SK-N-SH (cell line): Measurements from ENCODE around the gene B4GALT6. TPM values are rescaled to one million over a fixed set of nuclear protein-coding genes. Genes with fewer than 3 reads are reported as not detected.

Source experiments
- CTCF ChIA-PET: fragments of 300-600, 350-600 bp; formaldehyde crosslinking; extraction: SDS; loops from one replicate; lab custom pipeline; 2021; lab: Yijun Ruan, JAX
- POLR2A ChIA-PET: fragments of 350-600 bp; sonication (Branson Sonifier 250); formaldehyde crosslinking; extraction: SDS; loops from one replicate; lab custom pipeline; 2020; ENCODE audit warnings: antibody characterized with exemption, inconsistent platforms; lab: Yijun Ruan, JAX
- DNase-seq: peaks from one replicate; pipeline ENCODE4 v3.0.0; 2012
- H2AFZ ChIP-seq: fragments of 200-600 bp; sonication (generic); 2 replicates; pipeline ENCODE4 v1.8.1; 2016; ENCODE audit warnings: antibody characterized with exemption, mild to moderate bottlenecking, low read depth
- H3F3A ChIP-seq: fragments of 200-600 bp; sonication (generic); replicated peaks from 2 replicates; pipeline ENCODE3; 2016; ENCODE audit warnings: antibody characterized with exemption, mild to moderate bottlenecking; ENCODE audit not compliant: insufficient read depth
- H3K27ac ChIP-seq, 2 experiments: fragments of 200-500 bp in 1 of 2; fragments of 200-600 bp in 1 of 2; sonication (Bioruptor generic) in 1 of 2; sonication (generic), shearing (Covaris generic) in 1 of 2; 2 replicates each; pipeline versions ENCODE4 v1.5.1 to v1.6.1; 2014 to 2016; ENCODE audit warnings: low read depth in 2 of 2, inconsistent platforms in 1 of 2, low read length in 1 of 2, mild to moderate bottlenecking in 1 of 2, mixed read lengths in 1 of 2
- H3K27me3 ChIP-seq: fragments of 200-600 bp; sonication (generic), shearing (Covaris generic); 2 replicates; pipeline ENCODE4 v1.6.1; 2016; ENCODE audit warnings: mixed run types; ENCODE audit not compliant: insufficient read depth
- H3K36me3 ChIP-seq, 2 experiments: fragments of 200-500 bp in 1 of 2; fragments of 200-600 bp in 1 of 2; sonication (Bioruptor generic) in 1 of 2; sonication (generic) in 1 of 2; replicated peaks in 1 of 2; 2 replicates each; pipeline versions ENCODE3 to v1.5.1; 2014 to 2016; ENCODE audit warnings: low read length in 1 of 2, mild to moderate bottlenecking in 1 of 2; ENCODE audit not compliant: insufficient read depth in 2 of 2, control insufficient read depth in 1 of 2
- H3K4me1 ChIP-seq, 2 experiments: fragments of 200-500 bp in 1 of 2; fragments of 200-600 bp in 1 of 2; sonication (Bioruptor generic) in 1 of 2; sonication (generic), shearing (Covaris generic) in 1 of 2; 2 replicates each; pipeline versions ENCODE4 v1.5.1 to v1.6.1; 2014 to 2016; ENCODE audit warnings: low read depth in 1 of 2, low read length in 1 of 2, mixed run types in 1 of 2; ENCODE audit not compliant: insufficient read depth in 2 of 2, control insufficient read depth in 1 of 2
- H3K4me2 ChIP-seq: fragments of 200-600 bp; sonication (generic), shearing (Covaris generic); 2 replicates; pipeline ENCODE4 v1.6.1; 2017; ENCODE audit warnings: mixed run types
- H3K4me3 ChIP-seq, 2 experiments: fragments of 200-500 bp in 1 of 2; fragments of 200-600 bp in 1 of 2; sonication (Bioruptor generic) in 1 of 2; sonication (generic), shearing (Covaris generic) in 1 of 2; 2 replicates each; pipeline versions ENCODE4 v1.5.1 to v1.8.1; 2014 to 2016; ENCODE audit warnings: low read depth in 2 of 2, inconsistent platforms in 1 of 2, low read length in 1 of 2, mild to moderate bottlenecking in 1 of 2, mixed read lengths in 1 of 2, moderate library complexity in 1 of 2
- H3K79me2 ChIP-seq: fragments of 200-600 bp; sonication (generic); 2 replicates; pipeline ENCODE4 v1.8.1; 2017; ENCODE audit warnings: mild to moderate bottlenecking; ENCODE audit not compliant: insufficient read depth
- H3K9ac ChIP-seq: fragments of 200-600 bp; sonication (generic); 2 replicates; pipeline ENCODE4 v1.6.1; 2017; ENCODE audit warnings: mixed run types
- H3K9me2 ChIP-seq: fragments of 200-600 bp; sonication (generic); 2 replicates; pipeline ENCODE4 v1.6.1; 2017; ENCODE audit warnings: mixed run types
- H3K9me3 ChIP-seq: fragments of 200-600 bp; sonication (generic); 2 replicates; pipeline ENCODE4 v1.6.1; 2017; ENCODE audit warnings: mixed run types, mild to moderate bottlenecking, moderate library complexity
- H4K20me1 ChIP-seq: fragments of 200-600 bp; sonication (generic); 2 replicates; pipeline ENCODE4 v1.6.1; 2017; ENCODE audit warnings: mild to moderate bottlenecking, mixed run types; ENCODE audit not compliant: insufficient read depth
- CTCF ChIP-seq: fragments of 200-600 bp; sonication (generic); IDR thresholded peaks from 2 replicates; pipeline ENCODE4 v1.6.1; 2017; ENCODE audit warnings: antibody characterized with exemption, mild to moderate bottlenecking, moderate library complexity
- EP300 ChIP-seq, 2 experiments: IDR thresholded peaks; 2 replicates each; pipeline versions ENCODE4 v1.4.0 to v1.6.1; 2012; ENCODE audit warnings: borderline replicate concordance in 1 of 2, low read depth in 1 of 2, low read length in 1 of 2
- FOXM1 ChIP-seq: IDR thresholded peaks from 2 replicates; pipeline ENCODE4 v1.4.0; 2012; ENCODE audit warnings: low read depth, mild to moderate bottlenecking
- JUND ChIP-seq: IDR thresholded peaks from 2 replicates; pipeline ENCODE4 v1.4.0; 2012
- MEF2A ChIP-seq: IDR thresholded peaks from 2 replicates; pipeline ENCODE4 v1.4.0; 2012; ENCODE audit warnings: low read depth, borderline replicate concordance
- MXI1 ChIP-seq: IDR thresholded peaks from 2 replicates; pipeline ENCODE4 v1.6.1; 2012; ENCODE audit warnings: mild to moderate bottlenecking, low read depth, low read length, improper control_type of control experiment
- NRF1 ChIP-seq: IDR thresholded peaks from 2 replicates; pipeline ENCODE4 v1.6.1; 2012; ENCODE audit warnings: low read depth, mild to moderate bottlenecking, low read length
- POLR2AphosphoS5 ChIP-seq: IDR thresholded peaks from 2 replicates; pipeline ENCODE4 v1.6.1; 2012; ENCODE audit warnings: low read depth, low read length
- RXRA ChIP-seq: IDR thresholded peaks from 2 replicates; pipeline ENCODE4 v1.4.0; 2012; ENCODE audit warnings: low read depth, mild to moderate bottlenecking, borderline replicate concordance
- SIN3A ChIP-seq: IDR thresholded peaks from 2 replicates; pipeline ENCODE4 v1.6.1; 2012; ENCODE audit warnings: low read depth, mild to moderate bottlenecking, low read length, moderate library complexity, borderline replicate concordance
- SMC3 ChIP-seq: IDR thresholded peaks from 2 replicates; pipeline ENCODE4 v1.6.1; 2012; ENCODE audit warnings: low read depth, low read length, improper control_type of control experiment
- TAF1 ChIP-seq: IDR thresholded peaks from 2 replicates; pipeline ENCODE4 v1.6.1; 2012; ENCODE audit warnings: low read depth, mild to moderate bottlenecking, low read length, moderate library complexity, borderline replicate concordance
- TCF12 ChIP-seq: IDR thresholded peaks from 2 replicates; pipeline ENCODE4 v1.4.0; 2012
- TEAD4 ChIP-seq: IDR thresholded peaks from 2 replicates; pipeline ENCODE4 v1.4.0; 2012; ENCODE audit warnings: mild to moderate bottlenecking, borderline replicate concordance; ENCODE audit not compliant: insufficient read depth
- USF2 ChIP-seq: fragments of 150-350 bp; IDR thresholded peaks from 2 replicates; pipeline ENCODE4 v1.6.1; 2017; ENCODE audit warnings: antibody characterized with exemption, low read length, low read depth, borderline replicate concordance
- ZBTB33 ChIP-seq: IDR thresholded peaks from 2 replicates; pipeline ENCODE4 v1.4.0; 2012; ENCODE audit warnings: low read depth, borderline replicate concordance
- WGBS: methylation state at CpG from one replicate; pipeline ENCODE4 v1.1.6; 2017; ENCODE audit warnings: low lambda C conversion rate; 5-methylcytosine and 5-hydroxymethylcytosine counted together
- polyA plus RNA-seq, 3 experiments: library from polyadenylated mRNA; depleted of rRNA; stranded (reverse); fragments of >200 nt; gene quantifications; 2 replicates each; pipeline ENCODE4 v1.2.3, GENCODE V29; 2012
- TF ChIP-seq, protein P1 (sequence below): IDR thresholded peaks from 2 replicates; pipeline ENCODE4 v1.4.0; 2012; ENCODE audit warnings: low read depth
- TF ChIP-seq, protein P2 (sequence below): fragments of 150-350 bp; IDR thresholded peaks from 2 replicates; pipeline ENCODE4 v1.6.1; 2016; ENCODE audit warnings: mild to moderate bottlenecking, low read depth, low read length
- TF ChIP-seq, protein P3 (sequence below): IDR thresholded peaks from 2 replicates; pipeline ENCODE4 v1.4.0; 2012; ENCODE audit warnings: low read depth, borderline replicate concordance
- TF ChIP-seq, protein P4 (sequence below): IDR thresholded peaks from 2 replicates; pipeline ENCODE4 v1.6.1; 2012; ENCODE audit warnings: mild to moderate bottlenecking, low read depth, low read length, moderate library complexity

B4GALT6 gene
- polyA plus RNA-seq, 1 of the 3 experiments (the other 2 are of a cell fraction) = 3.1 TPM

GRCh38 chr18:31616586-31616985 is 67.8 kb downstream of the B4GALT6 start:
- Histone ChIP-seq H3K4me2 (no peak overlapping the region), H2AFZ (no peak overlapping the region), H3K27ac (no peak overlapping the region), H3K9me3 (no peaks in the 10 kb centered on the region), H3K4me1 (peaks cover 0 to 4% of the 10 kb centered on the region in 2 experiments; a peak in 1 of 4 replicates), H3F3A (no peaks in the 10 kb centered on the region), H3K36me3 (no peaks in the 10 kb centered on the region), H3K79me2 (no peaks in the 10 kb centered on the region), H3K9ac (no peak overlapping the region), H3K27me3 (no peaks in the 10 kb centered on the region), H3K9me2 (no peaks in the 10 kb centered on the region), H3K4me3 (no peak overlapping the region), H4K20me1 (no peaks in the 10 kb centered on the region)
- CTCF ChIA-PET = no interaction called here
- WGBS = 83% methylated on average over 4 of the region's 4 CpGs
- POLR2A ChIA-PET = no interaction called here
- DNase-seq = no peak
- TF ChIP-seq RXRA (no peak), TCF12 (no peak), USF2 (no peak), MXI1 (no peak), ZBTB33 (no peak), CTCF (no peak), TAF1 (no peak), SIN3A (no peak), POLR2AphosphoS5 (no peak), TEAD4 (no peak), FOXM1 (no peak), NRF1 (no peak), MEF2A (no peak), EP300 (IDR thresholded peaks at IDR 0.05; ENCODE audit: borderline replicate concordance in 1 of 2, low read depth in 1 of 2, low read length in 1 of 2) (no peak), SMC3 (no peak), JUND (no peak)
- TF ChIP-seq, protein P1, sequence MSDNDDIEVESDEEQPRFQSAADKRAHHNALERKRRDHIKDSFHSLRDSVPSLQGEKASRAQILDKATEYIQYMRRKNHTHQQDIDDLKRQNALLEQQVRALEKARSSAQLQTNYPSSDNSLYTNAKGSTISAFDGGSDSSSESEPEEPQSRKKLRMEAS = no peak
- TF ChIP-seq, protein P2, sequence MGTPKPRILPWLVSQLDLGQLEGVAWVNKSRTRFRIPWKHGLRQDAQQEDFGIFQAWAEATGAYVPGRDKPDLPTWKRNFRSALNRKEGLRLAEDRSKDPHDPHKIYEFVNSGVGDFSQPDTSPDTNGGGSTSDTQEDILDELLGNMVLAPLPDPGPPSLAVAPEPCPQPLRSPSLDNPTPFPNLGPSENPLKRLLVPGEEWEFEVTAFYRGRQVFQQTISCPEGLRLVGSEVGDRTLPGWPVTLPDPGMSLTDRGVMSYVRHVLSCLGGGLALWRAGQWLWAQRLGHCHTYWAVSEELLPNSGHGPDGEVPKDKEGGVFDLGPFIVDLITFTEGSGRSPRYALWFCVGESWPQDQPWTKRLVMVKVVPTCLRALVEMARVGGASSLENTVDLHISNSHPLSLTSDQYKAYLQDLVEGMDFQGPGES = no peak
- TF ChIP-seq, protein P3, sequence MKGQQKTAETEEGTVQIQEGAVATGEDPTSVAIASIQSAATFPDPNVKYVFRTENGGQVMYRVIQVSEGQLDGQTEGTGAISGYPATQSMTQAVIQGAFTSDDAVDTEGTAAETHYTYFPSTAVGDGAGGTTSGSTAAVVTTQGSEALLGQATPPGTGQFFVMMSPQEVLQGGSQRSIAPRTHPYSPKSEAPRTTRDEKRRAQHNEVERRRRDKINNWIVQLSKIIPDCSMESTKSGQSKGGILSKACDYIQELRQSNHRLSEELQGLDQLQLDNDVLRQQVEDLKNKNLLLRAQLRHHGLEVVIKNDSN = no peak
- TF ChIP-seq, protein P4, sequence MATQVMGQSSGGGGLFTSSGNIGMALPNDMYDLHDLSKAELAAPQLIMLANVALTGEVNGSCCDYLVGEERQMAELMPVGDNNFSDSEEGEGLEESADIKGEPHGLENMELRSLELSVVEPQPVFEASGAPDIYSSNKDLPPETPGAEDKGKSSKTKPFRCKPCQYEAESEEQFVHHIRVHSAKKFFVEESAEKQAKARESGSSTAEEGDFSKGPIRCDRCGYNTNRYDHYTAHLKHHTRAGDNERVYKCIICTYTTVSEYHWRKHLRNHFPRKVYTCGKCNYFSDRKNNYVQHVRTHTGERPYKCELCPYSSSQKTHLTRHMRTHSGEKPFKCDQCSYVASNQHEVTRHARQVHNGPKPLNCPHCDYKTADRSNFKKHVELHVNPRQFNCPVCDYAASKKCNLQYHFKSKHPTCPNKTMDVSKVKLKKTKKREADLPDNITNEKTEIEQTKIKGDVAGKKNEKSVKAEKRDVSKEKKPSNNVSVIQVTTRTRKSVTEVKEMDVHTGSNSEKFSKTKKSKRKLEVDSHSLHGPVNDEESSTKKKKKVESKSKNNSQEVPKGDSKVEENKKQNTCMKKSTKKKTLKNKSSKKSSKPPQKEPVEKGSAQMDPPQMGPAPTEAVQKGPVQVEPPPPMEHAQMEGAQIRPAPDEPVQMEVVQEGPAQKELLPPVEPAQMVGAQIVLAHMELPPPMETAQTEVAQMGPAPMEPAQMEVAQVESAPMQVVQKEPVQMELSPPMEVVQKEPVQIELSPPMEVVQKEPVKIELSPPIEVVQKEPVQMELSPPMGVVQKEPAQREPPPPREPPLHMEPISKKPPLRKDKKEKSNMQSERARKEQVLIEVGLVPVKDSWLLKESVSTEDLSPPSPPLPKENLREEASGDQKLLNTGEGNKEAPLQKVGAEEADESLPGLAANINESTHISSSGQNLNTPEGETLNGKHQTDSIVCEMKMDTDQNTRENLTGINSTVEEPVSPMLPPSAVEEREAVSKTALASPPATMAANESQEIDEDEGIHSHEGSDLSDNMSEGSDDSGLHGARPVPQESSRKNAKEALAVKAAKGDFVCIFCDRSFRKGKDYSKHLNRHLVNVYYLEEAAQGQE = no peak
